HG02973 (cell line): ENCODE data around the gene GRIN2D.
"Not testable (repeated sequence)": the region's sequence is repeated elsewhere in the genome, so short reads cannot be mapped to it uniquely, and the experiment has no call there.

Source experiments
- ATAC-seq: cut with Tn5 transposase; IDR thresholded peaks from one replicate; pipeline ENCODE4 v1.9.1; 2021; ENCODE audit warnings: moderate library complexity; ENCODE audit not compliant: unreplicated experiment

Gene GRIN2D

GRCh38 chr19:48371367-48371766 lies 22.1 kb upstream of the GRIN2D start:
- no peak for ATAC-seq

- not testable (repeated sequence) for ATAC-seq
Observed at GRCh38 chr19:48371771-48372170, 21.7 kb upstream of the GRIN2D start.

- ATAC-seq, result no peak
Observed at GRCh38 chr19:48372904-48373303, 20.6 kb upstream of the GRIN2D start.

- ATAC-seq, result no peak
Observed at GRCh38 chr19:48373567-48373966, 19.9 kb upstream of the GRIN2D start.

- ATAC-seq, result no peak
Observed at GRCh38 chr19:48378194-48378570, 15.3 kb upstream of the GRIN2D start.

GRCh38 chr19:48379058-48379457 lies 14.4 kb upstream of the GRIN2D start:
- no peak for ATAC-seq

GRCh38 chr19:48381178-48381950 lies 12.1 kb upstream of the GRIN2D start:
- ATAC-seq, result no peak

- no peak for ATAC-seq
Observed at GRCh38 chr19:48382286-48382685, 11.2 kb upstream of the GRIN2D start.

GRCh38 chr19:48385461-48386087 lies 7.9 kb upstream of the GRIN2D start:
- ATAC-seq, result no peak

- no peak for ATAC-seq
Observed at GRCh38 chr19:48386981-48387380, 6.5 kb upstream of the GRIN2D start.

GRCh38 chr19:48390188-48391099 lies 3.0 kb upstream of the GRIN2D start:
- no peak for ATAC-seq

- ATAC-seq, result peak; percentile 54
Observed at GRCh38 chr19:48391100-48392005, 2.1 kb upstream of the GRIN2D start, which contains the start of gene KDELR1. TSS of gene KDELR1 (minus strand) at chr19:48391551. CDS start at chr19:48391358, 193 bp downstream.

GRCh38 chr19:48392006-48392344 lies 1.5 kb upstream of the GRIN2D start:
- ATAC-seq, result not testable (repeated sequence)

- no peak for ATAC-seq
Observed at GRCh38 chr19:48392860-48393558, 459 bp upstream of the GRIN2D start.

GRCh38 chr19:48394331-48395169 lies 1.1 kb downstream of the GRIN2D start:
- no peak for ATAC-seq

GRCh38 chr19:48395170-48395455 lies 1.6 kb downstream of the GRIN2D start:
- no peak for ATAC-seq

- no peak for ATAC-seq
Observed at GRCh38 chr19:48395499-48395898, 2.0 kb downstream of the GRIN2D start.

GRCh38 chr19:48396016-48396823 lies 2.8 kb downstream of the GRIN2D start:
- no peak for ATAC-seq

GRCh38 chr19:48396824-48397176 lies 3.3 kb downstream of the GRIN2D start:
- no peak for ATAC-seq
